Measurements from ENCODE around the gene RTN1. TPM values are rescaled to one million over a fixed set of nuclear protein-coding genes. Genes with fewer than 3 reads are reported as not detected.

The RTN1 gene
- total and polyA plus RNA-seq, 10 of the 15 experiments (the other 5 are each of a cell fraction or from before 2014, with no cell fraction given), result 0.03 to 0.55 (median 0.13) TPM; not detected in 4

DNA sequence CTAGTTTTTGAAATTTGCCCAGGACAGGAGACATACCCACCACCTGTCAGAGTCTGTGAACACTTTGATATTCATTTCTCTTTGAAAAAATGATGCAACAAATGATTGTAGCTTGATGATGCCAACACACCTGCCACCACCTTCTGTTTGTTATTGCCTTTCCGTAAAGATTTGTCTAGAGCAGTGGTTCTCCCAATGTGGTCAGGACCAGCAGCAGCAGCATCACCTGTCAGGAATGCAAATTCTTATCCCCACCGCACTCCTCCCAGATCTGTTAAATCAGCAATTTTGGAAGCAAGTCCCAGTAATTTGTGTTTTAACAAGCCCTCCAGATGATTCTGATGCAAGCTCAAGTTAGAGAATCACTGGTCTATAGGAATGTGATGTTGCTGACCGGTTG is 303.9 kb downstream of the RTN1 start:
- ChIA-PET POLR2A (no interaction called here), CTCF (interaction anchor here (2.1 to 3.7 kb wide), 2 partner anchors 10 to 60 kb away, joined by 5 to 20 read pairs; partner anchors contain the start of gene CCDC175), SMC1A (ENCODE audit: uncharacterized antibody, unreplicated experiment) (no interaction called here), RAD21 (ENCODE audit: unreplicated experiment) (no interaction called here)
- Histone ChIP-seq H3K9me3 (replicated peaks; ENCODE audit: control insufficient read depth, insufficient read depth, low read length) (no peaks in the 10 kb centered on the region), H3K4me3 (no peak overlapping the region), H3K9ac (ENCODE audit: control insufficient read depth, insufficient read depth, low read length) (no peak overlapping the region), H3K27ac (ENCODE audit: control insufficient read depth, insufficient read depth) (no peak overlapping the region), H3K4me2 (ENCODE audit: control insufficient read depth, insufficient read depth) (no peak overlapping the region), H3K79me2 (ENCODE audit: control insufficient read depth, insufficient read depth, low read length) (no peaks in the 10 kb centered on the region), H2AFZ (ENCODE audit: control insufficient read depth, low read depth, low read length) (no peak overlapping the region), H3K27me3 (replicated peaks in 1 of 2; ENCODE audit: control insufficient read depth in 2 of 2, insufficient read depth in 2 of 2, low read length in 1 of 2) (no peaks in the 10 kb centered on the region; a peak in 1 of 4 replicates), H3K4me1 (ENCODE audit: control insufficient read depth, insufficient read depth, low read length) (no peaks in the 10 kb centered on the region), H4K20me1 (ENCODE audit: control insufficient read depth, insufficient read depth) (no peaks in the 10 kb centered on the region), H3K36me3 (ENCODE audit: control insufficient read depth in 2 of 2, insufficient read depth in 2 of 2, low read length in 1 of 2) (no peaks in the 10 kb centered on the region)
- FAIRE-seq, result no peak
- ATAC-seq, result no peak
- BruUV-seq (replicated peaks), result no TSS peak
- intact Hi-C loops (cut with micrococcal nuclease; ENCODE audit: unreplicated experiment) (no loop called here), in situ Hi-C loops (cut with MboI) (no loop called here)
- DNase-seq (ENCODE audit: low read depth, low spot score), result no peak
- WGBS (ENCODE audit: insufficient coverage, insufficient replicate concordance, low lambda C conversion rate, missing lambda C conversion rate), result 76% methylated on average over 3 of the region's 3 CpGs
- TF ChIP-seq, protein P1, sequence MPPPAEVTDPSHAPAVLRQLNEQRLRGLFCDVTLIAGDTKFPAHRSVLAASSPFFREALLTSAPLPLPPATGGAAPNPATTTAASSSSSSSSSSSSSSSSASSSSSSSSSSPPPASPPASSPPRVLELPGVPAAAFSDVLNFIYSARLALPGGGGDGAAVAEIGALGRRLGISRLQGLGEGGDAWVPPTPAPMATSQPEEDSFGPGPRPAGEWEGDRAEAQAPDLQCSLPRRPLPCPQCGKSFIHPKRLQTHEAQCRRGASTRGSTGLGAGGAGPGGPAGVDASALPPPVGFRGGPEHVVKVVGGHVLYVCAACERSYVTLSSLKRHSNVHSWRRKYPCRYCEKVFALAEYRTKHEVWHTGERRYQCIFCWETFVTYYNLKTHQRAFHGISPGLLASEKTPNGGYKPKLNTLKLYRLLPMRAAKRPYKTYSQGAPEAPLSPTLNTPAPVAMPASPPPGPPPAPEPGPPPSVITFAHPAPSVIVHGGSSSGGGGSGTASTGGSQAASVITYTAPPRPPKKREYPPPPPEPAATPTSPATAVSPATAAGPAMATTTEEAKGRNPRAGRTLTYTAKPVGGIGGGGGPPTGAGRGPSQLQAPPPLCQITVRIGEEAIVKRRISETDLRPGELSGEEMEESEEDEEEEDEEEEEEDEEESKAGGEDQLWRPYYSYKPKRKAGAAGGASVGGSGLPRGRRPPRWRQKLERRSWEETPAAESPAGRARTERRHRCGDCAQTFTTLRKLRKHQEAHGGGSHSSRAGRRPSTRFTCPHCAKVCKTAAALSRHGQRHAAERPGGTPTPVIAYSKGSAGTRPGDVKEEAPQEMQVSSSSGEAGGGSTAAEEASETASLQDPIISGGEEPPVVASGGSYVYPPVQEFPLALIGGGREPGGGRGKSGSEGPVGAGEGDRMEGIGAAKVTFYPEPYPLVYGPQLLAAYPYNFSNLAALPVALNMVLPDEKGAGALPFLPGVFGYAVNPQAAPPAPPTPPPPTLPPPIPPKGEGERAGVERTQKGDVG (CRISPR knock-in tag; IDR thresholded peaks at IDR 0.05), result no peak
- no peak for TF ChIP-seq YY1 (IDR thresholded peaks at IDR 0.05; ENCODE audit: low read depth, low read length)
- no peak for TF ChIP-seq EGR1 (IDR thresholded peaks at IDR 0.05; ENCODE audit: borderline replicate concordance in 1 of 2, low read depth in 2 of 2, low read length in 2 of 2)
- TF ChIP-seq, protein P2, sequence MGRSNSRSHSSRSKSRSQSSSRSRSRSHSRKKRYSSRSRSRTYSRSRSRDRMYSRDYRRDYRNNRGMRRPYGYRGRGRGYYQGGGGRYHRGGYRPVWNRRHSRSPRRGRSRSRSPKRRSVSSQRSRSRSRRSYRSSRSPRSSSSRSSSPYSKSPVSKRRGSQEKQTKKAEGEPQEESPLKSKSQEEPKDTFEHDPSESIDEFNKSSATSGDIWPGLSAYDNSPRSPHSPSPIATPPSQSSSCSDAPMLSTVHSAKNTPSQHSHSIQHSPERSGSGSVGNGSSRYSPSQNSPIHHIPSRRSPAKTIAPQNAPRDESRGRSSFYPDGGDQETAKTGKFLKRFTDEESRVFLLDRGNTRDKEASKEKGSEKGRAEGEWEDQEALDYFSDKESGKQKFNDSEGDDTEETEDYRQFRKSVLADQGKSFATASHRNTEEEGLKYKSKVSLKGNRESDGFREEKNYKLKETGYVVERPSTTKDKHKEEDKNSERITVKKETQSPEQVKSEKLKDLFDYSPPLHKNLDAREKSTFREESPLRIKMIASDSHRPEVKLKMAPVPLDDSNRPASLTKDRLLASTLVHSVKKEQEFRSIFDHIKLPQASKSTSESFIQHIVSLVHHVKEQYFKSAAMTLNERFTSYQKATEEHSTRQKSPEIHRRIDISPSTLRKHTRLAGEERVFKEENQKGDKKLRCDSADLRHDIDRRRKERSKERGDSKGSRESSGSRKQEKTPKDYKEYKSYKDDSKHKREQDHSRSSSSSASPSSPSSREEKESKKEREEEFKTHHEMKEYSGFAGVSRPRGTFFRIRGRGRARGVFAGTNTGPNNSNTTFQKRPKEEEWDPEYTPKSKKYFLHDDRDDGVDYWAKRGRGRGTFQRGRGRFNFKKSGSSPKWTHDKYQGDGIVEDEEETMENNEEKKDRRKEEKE (IDR thresholded peaks at IDR 0.05), result no peak
- TF ChIP-seq, protein P3, sequence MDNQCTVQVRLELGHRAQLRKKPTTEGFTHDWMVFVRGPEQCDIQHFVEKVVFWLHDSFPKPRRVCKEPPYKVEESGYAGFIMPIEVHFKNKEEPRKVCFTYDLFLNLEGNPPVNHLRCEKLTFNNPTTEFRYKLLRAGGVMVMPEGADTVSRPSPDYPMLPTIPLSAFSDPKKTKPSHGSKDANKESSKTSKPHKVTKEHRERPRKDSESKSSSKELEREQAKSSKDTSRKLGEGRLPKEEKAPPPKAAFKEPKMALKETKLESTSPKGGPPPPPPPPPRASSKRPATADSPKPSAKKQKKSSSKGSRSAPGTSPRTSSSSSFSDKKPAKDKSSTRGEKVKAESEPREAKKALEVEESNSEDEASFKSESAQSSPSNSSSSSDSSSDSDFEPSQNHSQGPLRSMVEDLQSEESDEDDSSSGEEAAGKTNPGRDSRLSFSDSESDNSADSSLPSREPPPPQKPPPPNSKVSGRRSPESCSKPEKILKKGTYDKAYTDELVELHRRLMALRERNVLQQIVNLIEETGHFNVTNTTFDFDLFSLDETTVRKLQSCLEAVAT (IDR thresholded peaks at IDR 0.05), result no peak
- no peak for TF ChIP-seq ETV6 (conservative IDR thresholded peaks at IDR 0.05 in 1 of 2, IDR thresholded peaks at IDR 0.05 in 1 of 2; ENCODE audit: borderline replicate concordance in 1 of 2, low read depth in 1 of 2)
- no peak for TF ChIP-seq RB1 (IDR thresholded peaks at IDR 0.05; ENCODE audit: borderline replicate concordance)
- TF ChIP-seq BRCA1 (IDR thresholded peaks at IDR 0.05; ENCODE audit: low read depth, low read length), result no peak
- no peak for TF ChIP-seq POLR2AphosphoS2 (IDR thresholded peaks at IDR 0.05; ENCODE audit: low read depth, low read length)
- TF ChIP-seq SUPT20H (IDR thresholded peaks at IDR 0.05; ENCODE audit: borderline replicate concordance, control insufficient read depth, low read depth, low read length), result no peak
- no peak for TF ChIP-seq JUND (IDR thresholded peaks at IDR 0.05; ENCODE audit: low read depth, low read length)
- no peak for TF ChIP-seq JUNB (IDR thresholded peaks at IDR 0.05)
- no peak for TF ChIP-seq SP1 (IDR thresholded peaks at IDR 0.05; ENCODE audit: low read depth, low read length)
- TF ChIP-seq, protein P4, sequence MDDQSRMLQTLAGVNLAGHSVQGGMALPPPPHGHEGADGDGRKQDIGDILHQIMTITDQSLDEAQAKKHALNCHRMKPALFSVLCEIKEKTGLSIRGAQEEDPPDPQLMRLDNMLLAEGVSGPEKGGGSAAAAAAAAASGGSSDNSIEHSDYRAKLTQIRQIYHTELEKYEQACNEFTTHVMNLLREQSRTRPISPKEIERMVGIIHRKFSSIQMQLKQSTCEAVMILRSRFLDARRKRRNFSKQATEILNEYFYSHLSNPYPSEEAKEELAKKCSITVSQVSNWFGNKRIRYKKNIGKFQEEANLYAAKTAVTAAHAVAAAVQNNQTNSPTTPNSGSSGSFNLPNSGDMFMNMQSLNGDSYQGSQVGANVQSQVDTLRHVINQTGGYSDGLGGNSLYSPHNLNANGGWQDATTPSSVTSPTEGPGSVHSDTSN (IDR thresholded peaks at IDR 0.05; ENCODE audit: insufficient replicate concordance, low read depth, low read length), result no peak
- TF ChIP-seq ZBED1 (IDR thresholded peaks at IDR 0.05; ENCODE audit: borderline replicate concordance), result no peak
- TF ChIP-seq MYB (IDR thresholded peaks at IDR 0.05; ENCODE audit: borderline replicate concordance, low read depth, low read length), result no peak
